ENCODE results near the gene SYNGR3.
"Not testable (repeated sequence)": the region's sequence is repeated elsewhere in the genome, so short reads cannot be mapped to it uniquely, and the experiment has no call there.

Gene SYNGR3

GRCh38 chr16:2009791-2010510 is 20.2 kb downstream of the SYNGR3 start, which contains the start of gene ZNF598:
Gene ZNF598, minus strand, starts transcription at chr16:2009821.
- H3K4me1 ChIP-seq (ENCODE audit: control insufficient read depth, low read depth, low read length), result peaks cover 14% of the 10 kb centered on the region
- no peaks in the 10 kb centered on the region for H3K36me3 ChIP-seq (ENCODE audit: control insufficient read depth, low read depth, low read length)
- no peaks in the 10 kb centered on the region for H3K9me3 ChIP-seq (ENCODE audit: control insufficient read depth, low read depth, low read length)
- no peaks in the 10 kb centered on the region for H3K27me3 ChIP-seq (ENCODE audit: control insufficient read depth, insufficient read depth, low read length)
- peak within 1 kb of the TSS; percentile 97 for H3K9ac ChIP-seq (ENCODE audit: low read length)
- peak within 1 kb of the TSS; percentile 98 for H3K4me3 ChIP-seq (ENCODE audit: low read length)
- H3K27ac ChIP-seq (ENCODE audit: low read length), result peak within 1 kb of the TSS; percentile 93

GRCh38 chr16:2011726-2012125 is 22.0 kb downstream of the SYNGR3 start:
- H3K9me3 ChIP-seq (ENCODE audit: control insufficient read depth, low read depth, low read length); H3K27ac ChIP-seq (ENCODE audit: low read length); H3K27me3 ChIP-seq (ENCODE audit: control insufficient read depth, insufficient read depth, low read length); H3K4me3 ChIP-seq (ENCODE audit: low read length); H3K9ac ChIP-seq (ENCODE audit: low read length); H3K36me3 ChIP-seq (ENCODE audit: control insufficient read depth, low read depth, low read length): not testable (repeated sequence)
- H3K4me1 ChIP-seq (ENCODE audit: control insufficient read depth, low read depth, low read length), result peaks cover 14% of the 10 kb centered on the region

- no peak overlapping the region for H3K9ac ChIP-seq (ENCODE audit: low read length)
- H3K27me3 ChIP-seq (ENCODE audit: control insufficient read depth, insufficient read depth, low read length), result no peaks in the 10 kb centered on the region
- H3K9me3 ChIP-seq (ENCODE audit: control insufficient read depth, low read depth, low read length), result no peaks in the 10 kb centered on the region
- no peak overlapping the region for H3K27ac ChIP-seq (ENCODE audit: low read length)
- peaks cover 7% of the 10 kb centered on the region for H3K4me1 ChIP-seq (ENCODE audit: control insufficient read depth, low read depth, low read length)
- no peaks in the 10 kb centered on the region for H3K36me3 ChIP-seq (ENCODE audit: control insufficient read depth, low read depth, low read length)
- no peak overlapping the region for H3K4me3 ChIP-seq (ENCODE audit: low read length)
Measured at GRCh38 chr16:2013527-2013926, 23.8 kb downstream of the SYNGR3 start.

- no peak overlapping the region for H3K9ac ChIP-seq (ENCODE audit: low read length)
- H3K4me3 ChIP-seq (ENCODE audit: low read length), result no peak overlapping the region
- H3K27ac ChIP-seq (ENCODE audit: low read length), result no peak overlapping the region
- no peaks in the 10 kb centered on the region for H3K9me3 ChIP-seq (ENCODE audit: control insufficient read depth, low read depth, low read length)
- peaks cover 17% of the 10 kb centered on the region for H3K27me3 ChIP-seq (ENCODE audit: control insufficient read depth, insufficient read depth, low read length)
- H3K36me3 ChIP-seq (ENCODE audit: control insufficient read depth, low read depth, low read length), result no peaks in the 10 kb centered on the region
- H3K4me1 ChIP-seq (ENCODE audit: control insufficient read depth, low read depth, low read length), result peaks cover 3% of the 10 kb centered on the region
Measured at GRCh38 chr16:2015117-2015946, 25.6 kb downstream of the SYNGR3 start.

- Histone ChIP-seq H3K27ac (ENCODE audit: low read length) (no peak overlapping the region), H3K4me1 (ENCODE audit: control insufficient read depth, low read depth, low read length) (no peaks in the 10 kb centered on the region)
Measured at GRCh38 chr16:2015947-2016208, 26.1 kb downstream of the SYNGR3 start.

GRCh38 chr16:2016407-2016922 is 26.7 kb downstream of the SYNGR3 start:
- no peaks in the 10 kb centered on the region for H3K36me3 ChIP-seq (ENCODE audit: control insufficient read depth, low read depth, low read length)
- H3K4me1 ChIP-seq (ENCODE audit: control insufficient read depth, low read depth, low read length), result no peaks in the 10 kb centered on the region
- H3K27me3 ChIP-seq (ENCODE audit: control insufficient read depth, insufficient read depth, low read length), result peaks cover 29% of the 10 kb centered on the region
- no peaks in the 10 kb centered on the region for H3K9me3 ChIP-seq (ENCODE audit: control insufficient read depth, low read depth, low read length)
- H3K27ac ChIP-seq (ENCODE audit: low read length), result no peak overlapping the region
- no peak overlapping the region for H3K4me3 ChIP-seq (ENCODE audit: low read length)
- no peak overlapping the region for H3K9ac ChIP-seq (ENCODE audit: low read length)

More at GRCh38 chr16:2015947-2016208, 26.1 kb downstream of the SYNGR3 start:
- Histone ChIP-seq H3K9me3 (ENCODE audit: control insufficient read depth, low read depth, low read length) (no peaks in the 10 kb centered on the region), H3K27me3 (ENCODE audit: control insufficient read depth, insufficient read depth, low read length) (peaks cover 23% of the 10 kb centered on the region), H3K36me3 (ENCODE audit: control insufficient read depth, low read depth, low read length) (no peaks in the 10 kb centered on the region), H3K9ac (ENCODE audit: low read length) (no peak overlapping the region), H3K4me3 (ENCODE audit: low read length) (no peak overlapping the region)

GRCh38 chr16:2019518-2019920 is 29.7 kb downstream of the SYNGR3 start, which contains the start of gene NPW:
Gene NPW, plus strand, starts transcription at chr16:2019785.
- Histone ChIP-seq H3K27ac (ENCODE audit: low read length) (no peak within 1 kb of the TSS), H3K36me3 (ENCODE audit: control insufficient read depth, low read depth, low read length) (no peaks in the 10 kb centered on the region), H3K9me3 (ENCODE audit: control insufficient read depth, low read depth, low read length) (no peaks in the 10 kb centered on the region), H3K4me1 (ENCODE audit: control insufficient read depth, low read depth, low read length) (no peaks in the 10 kb centered on the region), H3K9ac (ENCODE audit: low read length) (no peak within 1 kb of the TSS), H3K4me3 (ENCODE audit: low read length) (peak within 1 kb of the TSS; percentile 53), H3K27me3 (ENCODE audit: control insufficient read depth, insufficient read depth, low read length) (peaks cover 48% of the 10 kb centered on the region)

- peak overlapping the region; percentile 53 for H3K4me3 ChIP-seq (ENCODE audit: low read length)
- peaks cover 48% of the 10 kb centered on the region for H3K27me3 ChIP-seq (ENCODE audit: control insufficient read depth, insufficient read depth, low read length)
- H3K4me1 ChIP-seq (ENCODE audit: control insufficient read depth, low read depth, low read length), result no peaks in the 10 kb centered on the region
- no peaks in the 10 kb centered on the region for H3K36me3 ChIP-seq (ENCODE audit: control insufficient read depth, low read depth, low read length)
- H3K9me3 ChIP-seq (ENCODE audit: control insufficient read depth, low read depth, low read length), result no peaks in the 10 kb centered on the region
- no peak overlapping the region for H3K27ac ChIP-seq (ENCODE audit: low read length)
- no peak overlapping the region for H3K9ac ChIP-seq (ENCODE audit: low read length)
Measured at GRCh38 chr16:2019921-2020831, 30.4 kb downstream of the SYNGR3 start.

- H3K27me3 ChIP-seq (ENCODE audit: control insufficient read depth, insufficient read depth, low read length), result peaks cover 69% of the 10 kb centered on the region
- peak overlapping the region; percentile 61 for H3K4me3 ChIP-seq (ENCODE audit: low read length)
- no peaks in the 10 kb centered on the region for H3K4me1 ChIP-seq (ENCODE audit: control insufficient read depth, low read depth, low read length)
- no peaks in the 10 kb centered on the region for H3K36me3 ChIP-seq (ENCODE audit: control insufficient read depth, low read depth, low read length)
- no peak overlapping the region for H3K27ac ChIP-seq (ENCODE audit: low read length)
- H3K9ac ChIP-seq (ENCODE audit: low read length), result no peak overlapping the region
- no peaks in the 10 kb centered on the region for H3K9me3 ChIP-seq (ENCODE audit: control insufficient read depth, low read depth, low read length)
Measured at GRCh38 chr16:2022723-2023091, 32.9 kb downstream of the SYNGR3 start.

GRCh38 chr16:2023092-2024031 is 33.6 kb downstream of the SYNGR3 start:
- Histone ChIP-seq H3K9ac (ENCODE audit: low read length) (no peak overlapping the region), H3K4me1 (ENCODE audit: control insufficient read depth, low read depth, low read length) (no peaks in the 10 kb centered on the region), H3K27me3 (ENCODE audit: control insufficient read depth, insufficient read depth, low read length) (peaks cover 75% of the 10 kb centered on the region), H3K27ac (ENCODE audit: low read length) (no peak overlapping the region), H3K9me3 (ENCODE audit: control insufficient read depth, low read depth, low read length) (no peaks in the 10 kb centered on the region), H3K36me3 (ENCODE audit: control insufficient read depth, low read depth, low read length) (no peaks in the 10 kb centered on the region), H3K4me3 (ENCODE audit: low read length) (peak overlapping the region; percentile 61)

Data from iPS-18a (cell line).